HG02973 (cell line): ENCODE measurements around the gene JOSD2.

Experiments
- ATAC-seq: cut with Tn5 transposase; IDR thresholded peaks from one replicate; pipeline ENCODE4 v1.9.1; 2021; ENCODE audit warnings: moderate library complexity; ENCODE audit not compliant: unreplicated experiment

JOSD2 gene, protein sequence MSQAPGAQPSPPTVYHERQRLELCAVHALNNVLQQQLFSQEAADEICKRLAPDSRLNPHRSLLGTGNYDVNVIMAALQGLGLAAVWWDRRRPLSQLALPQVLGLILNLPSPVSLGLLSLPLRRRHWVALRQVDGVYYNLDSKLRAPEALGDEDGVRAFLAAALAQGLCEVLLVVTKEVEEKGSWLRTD

DNA sequence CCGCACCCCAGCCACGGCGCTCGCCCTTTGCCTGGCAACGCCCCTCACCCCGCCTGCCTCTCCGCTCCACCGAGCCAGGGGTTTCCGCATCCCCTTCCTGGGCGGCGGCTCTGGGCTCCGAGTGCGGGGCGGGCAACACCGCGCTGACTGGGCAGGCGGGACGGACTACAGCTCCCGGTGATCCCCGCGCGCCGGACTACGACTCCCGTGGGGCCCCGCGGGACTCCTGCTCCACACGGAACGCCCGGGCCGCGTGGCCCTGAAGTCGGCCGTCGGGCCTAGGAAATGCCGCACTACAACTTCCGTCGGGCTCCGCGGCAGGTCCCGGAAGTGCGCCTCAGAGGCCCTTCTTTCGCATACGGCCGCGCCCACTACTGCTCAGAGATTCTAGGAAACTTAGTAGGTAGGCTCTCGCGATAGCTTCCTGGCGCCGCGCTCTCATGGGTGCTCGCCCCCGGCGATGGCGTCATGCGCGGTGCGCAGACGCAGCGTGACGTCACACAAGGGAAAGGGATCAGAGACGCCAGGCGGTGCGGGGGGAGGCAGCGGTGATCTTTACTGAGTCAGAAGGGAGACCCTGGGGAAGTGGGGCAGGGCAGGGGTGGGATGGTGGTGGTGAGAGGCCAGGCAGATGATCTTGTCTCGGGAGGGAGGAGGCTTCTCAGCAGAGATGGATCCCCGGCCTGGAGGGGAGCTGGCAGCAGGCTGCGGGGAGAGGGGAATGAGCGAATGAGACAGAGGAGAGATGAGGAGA lies at the start of gene JOSD2:
TSS of gene JOSD2 (minus strand) at position 123 of the 754 bp plus-strand sequence. CDS start 760 bp downstream, outside the sequence.
- peak; percentile 80 for ATAC-seq

DNA sequence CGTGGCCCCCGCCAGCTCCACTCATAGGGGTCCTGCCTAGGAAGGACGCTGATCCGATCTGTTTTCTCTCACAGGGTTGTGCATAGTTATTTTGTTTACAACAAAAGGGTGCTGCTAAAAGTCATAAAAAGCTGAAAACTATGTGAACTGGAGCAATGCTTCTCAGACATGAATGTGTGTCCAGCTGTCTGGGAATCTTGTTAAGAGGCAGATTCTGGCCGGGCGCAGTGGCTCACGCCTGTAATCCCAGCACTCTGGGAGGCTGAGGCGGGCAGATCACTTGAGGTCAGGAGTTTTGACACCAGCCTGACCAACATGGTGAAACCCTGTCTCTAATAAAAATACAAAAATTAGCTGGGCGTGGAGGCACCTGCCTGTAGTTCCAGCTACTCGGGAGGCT lies 48.6 kb upstream of the JOSD2 start:
- no peak for ATAC-seq

DNA sequence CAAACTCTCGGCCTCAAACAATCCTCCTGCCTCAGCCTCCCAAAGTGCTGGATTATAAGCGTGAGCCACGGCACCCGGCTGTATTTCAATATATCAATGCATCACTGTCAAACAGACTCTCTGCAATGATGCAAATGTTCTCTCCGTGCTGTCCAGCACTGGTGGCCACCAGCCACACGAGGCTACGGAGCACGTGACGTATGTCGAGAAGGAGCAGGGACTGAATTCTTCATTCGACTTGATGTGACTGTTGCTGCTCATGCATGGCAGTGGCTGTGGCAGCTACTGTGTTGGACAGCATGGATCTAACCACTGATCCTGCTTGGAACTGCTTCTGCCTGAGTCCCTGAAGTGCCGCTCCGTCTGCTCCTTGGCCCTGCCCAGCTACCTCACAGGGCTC lies 47.5 kb upstream of the JOSD2 start:
- no peak for ATAC-seq

DNA sequence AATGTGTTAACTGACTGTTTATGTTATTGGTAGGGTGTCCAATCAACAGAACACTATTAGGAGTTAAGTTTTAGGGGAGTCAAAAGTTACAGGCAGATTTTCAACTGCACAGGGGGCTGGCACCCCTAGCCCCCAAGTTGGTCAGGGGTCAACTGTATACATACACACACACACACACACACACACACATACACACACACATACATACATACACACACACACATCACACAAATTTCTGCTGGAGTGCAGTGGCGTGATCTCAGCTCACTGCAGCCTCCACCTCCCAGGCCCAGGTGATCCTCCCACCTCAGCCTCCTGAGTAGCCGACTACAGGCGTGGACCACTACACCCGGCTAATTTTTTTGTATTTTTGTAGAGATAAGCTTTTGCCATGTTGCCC lies 47.0 kb upstream of the JOSD2 start:
- no peak for ATAC-seq

DNA sequence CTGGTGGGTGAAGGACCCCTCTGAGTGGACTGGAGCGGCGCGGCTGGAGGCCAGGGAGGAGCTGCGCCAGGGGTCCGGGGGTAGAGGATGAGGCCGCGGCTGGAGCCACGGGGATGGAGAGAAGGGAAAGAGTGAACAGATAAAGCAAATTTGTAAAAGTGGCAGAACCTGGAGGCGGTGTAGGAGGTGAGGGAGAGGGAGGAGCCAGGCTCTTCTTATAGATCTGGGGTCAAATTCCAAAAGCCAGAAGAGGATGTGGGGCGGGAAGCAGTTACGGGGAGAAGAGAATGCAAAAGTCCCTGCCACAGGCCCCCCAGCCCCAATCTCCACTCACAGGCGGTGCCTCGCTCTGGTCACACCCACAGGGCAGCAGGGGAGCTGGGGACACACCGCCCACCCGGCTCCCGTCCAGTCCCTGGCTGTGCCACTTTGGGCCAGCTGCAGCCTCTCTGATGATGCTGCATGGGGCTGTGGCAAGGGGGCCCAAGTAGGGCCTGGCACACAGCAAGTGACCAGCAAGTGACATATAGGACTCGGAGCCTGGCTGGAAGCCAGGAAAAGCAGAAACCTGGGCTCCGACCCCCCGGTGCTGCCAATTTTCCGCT lies 46.1 kb upstream of the JOSD2 start:
- no peak for ATAC-seq

DNA sequence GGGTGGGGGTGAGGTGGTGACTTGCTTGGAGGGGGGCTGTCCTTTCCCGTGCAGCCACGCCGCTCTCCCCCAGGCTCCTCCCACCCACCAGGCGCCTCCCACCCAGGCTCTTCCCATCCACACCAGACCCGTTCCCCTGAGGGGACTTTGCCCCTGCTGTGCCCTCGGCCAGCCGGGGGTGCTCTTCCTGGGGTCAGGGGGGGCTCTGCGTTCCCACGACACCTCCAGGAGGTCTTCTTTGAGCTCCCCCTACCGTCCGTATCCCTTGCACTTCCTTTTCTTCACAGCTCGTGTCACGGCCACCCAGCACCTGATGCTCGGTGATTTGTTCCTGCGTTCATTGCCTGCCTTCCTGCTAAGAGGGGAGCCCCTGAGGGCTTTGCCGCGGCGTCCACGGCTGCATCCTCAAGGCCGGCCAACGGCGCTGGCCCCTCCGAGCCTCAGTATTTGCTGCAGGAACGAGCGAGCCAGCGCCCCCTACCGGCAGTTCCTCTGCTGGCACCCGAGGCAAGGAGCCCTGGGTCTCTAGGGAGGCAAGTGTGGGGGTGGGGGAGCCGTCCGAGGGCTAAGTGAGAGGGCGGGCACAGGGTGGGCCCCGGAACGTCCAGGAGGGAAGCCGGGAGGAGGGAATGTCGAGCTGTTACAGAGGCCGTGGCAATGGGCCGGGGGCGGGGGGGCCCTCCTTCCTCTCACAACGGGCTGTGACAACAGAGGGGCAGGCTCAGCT lies 45.5 kb upstream of the JOSD2 start:
- no peak for ATAC-seq

DNA sequence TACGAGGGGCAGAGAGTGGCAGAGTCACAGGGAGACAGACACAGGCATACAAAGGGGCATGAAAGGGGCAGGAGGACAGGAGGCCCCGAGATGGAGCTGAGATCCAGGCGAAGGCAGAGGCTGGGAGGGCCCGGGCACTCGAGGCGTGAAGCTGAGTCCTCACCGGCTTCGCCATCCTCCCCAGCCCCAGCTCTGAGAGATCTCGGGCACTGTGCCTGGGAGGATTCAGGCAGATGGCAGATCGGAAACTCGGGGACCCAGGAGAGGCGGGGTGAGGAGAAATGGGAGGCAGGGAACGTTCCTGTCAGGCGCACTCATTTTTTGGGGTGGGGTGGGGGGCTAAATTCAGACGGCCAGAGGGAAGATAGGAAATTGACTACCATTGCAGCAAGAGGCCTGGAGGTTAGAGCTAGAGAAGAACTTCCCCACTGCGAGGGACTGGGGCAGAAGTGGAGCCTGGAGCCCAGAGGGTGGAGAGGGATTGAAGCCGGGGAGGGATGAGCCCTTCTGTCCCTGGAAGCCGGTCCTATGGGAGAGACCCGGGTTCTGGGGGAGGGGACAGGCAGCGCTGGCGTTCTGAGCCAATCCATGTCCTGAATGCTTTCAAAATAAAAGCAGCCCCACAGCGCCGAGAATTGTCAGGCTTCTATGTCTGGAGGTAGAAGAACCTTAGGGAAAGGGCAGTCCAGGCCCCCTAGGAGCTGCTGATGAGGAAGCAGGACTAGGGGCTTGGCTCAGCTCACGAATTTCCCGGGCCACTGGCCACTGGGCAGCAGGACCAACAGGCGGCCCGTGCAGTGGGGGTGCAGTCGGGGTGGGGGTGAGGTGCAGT lies 44.7 kb upstream of the JOSD2 start:
- ATAC-seq = no peak

DNA sequence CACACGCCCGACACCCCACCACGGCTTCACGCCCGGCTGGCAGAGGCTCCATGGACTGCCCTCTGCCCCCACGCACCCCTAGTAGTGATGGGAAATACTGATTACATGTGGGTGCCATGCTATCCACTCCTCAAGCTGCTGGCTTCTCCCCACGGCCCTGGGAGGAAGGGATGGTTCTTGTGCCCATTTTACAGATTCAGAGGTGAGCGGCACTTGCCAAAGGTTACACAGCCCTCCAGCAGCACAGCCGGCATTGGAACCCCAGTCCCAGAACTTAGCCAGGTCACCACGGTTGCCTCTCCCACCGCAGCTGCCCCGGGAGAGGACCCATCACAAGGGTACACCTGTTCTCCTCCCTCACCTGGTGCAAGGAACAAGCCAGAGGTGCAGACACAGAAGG lies 44.0 kb upstream of the JOSD2 start:
- no peak for ATAC-seq

DNA sequence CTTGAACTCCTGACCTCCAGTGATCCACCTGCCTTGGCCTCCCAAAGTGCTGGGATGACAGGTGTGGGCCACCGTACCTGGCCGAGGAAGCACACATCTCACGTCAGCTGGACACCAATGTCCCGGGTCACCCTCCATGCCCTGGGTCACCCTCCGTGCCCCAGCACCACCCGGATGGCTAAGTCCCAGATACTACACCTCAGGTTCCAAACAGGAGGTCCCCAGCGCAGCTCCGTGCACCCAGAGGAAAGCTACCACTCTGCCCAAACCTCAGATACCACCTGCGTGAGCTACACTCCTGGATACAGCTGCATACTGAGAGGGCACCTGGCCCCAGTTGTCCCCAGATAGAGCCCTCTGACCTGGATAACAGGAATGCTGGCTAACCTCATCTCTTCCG lies 43.2 kb upstream of the JOSD2 start:
- ATAC-seq = no peak

DNA sequence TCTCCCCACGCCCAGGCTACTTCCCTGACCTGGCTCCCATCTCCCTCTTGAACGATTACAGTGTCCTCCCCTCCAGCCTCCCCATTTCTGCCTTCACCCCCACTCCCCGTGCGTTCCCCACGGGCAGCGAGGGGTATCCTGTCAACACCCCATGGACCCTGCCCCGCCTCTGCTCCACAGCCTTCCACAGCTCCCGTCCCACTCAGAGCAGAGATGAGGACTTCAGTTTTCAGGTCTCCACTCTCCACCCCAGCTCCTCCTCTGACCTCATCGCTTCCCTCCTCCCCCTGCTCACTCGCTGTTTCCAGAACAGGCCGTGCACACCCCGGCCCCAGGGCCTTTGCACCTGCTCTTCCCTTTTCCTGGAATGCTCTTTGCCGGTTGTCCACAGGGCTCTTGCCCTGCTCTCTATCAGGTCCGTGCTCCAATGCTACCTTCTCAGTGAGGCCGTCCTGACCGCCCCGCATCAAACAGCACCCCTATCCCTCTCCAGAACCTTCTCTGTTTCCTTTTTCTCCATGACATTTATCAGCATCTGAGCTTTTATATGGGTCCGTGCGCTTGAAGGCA lies 42.2 kb upstream of the JOSD2 start:
- no peak for ATAC-seq

DNA sequence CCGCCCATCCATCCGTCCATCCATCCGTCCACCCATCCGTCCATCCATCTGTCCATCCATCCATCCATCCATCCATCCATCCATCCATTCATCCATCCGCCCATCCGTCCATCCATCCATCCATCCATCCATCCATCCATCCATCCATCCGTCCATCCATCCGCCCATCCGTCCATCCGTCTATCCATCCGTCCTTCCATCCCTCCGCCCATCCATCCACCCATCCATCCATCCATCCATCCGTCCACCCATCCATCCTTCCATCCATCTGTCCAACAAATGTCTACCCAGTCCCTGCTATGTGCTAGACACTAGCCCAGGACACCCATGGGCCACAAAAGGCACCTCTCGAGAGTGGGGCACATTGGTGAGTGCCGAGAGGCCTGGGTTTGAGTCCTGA lies 41.5 kb upstream of the JOSD2 start:
- no peak for ATAC-seq

DNA sequence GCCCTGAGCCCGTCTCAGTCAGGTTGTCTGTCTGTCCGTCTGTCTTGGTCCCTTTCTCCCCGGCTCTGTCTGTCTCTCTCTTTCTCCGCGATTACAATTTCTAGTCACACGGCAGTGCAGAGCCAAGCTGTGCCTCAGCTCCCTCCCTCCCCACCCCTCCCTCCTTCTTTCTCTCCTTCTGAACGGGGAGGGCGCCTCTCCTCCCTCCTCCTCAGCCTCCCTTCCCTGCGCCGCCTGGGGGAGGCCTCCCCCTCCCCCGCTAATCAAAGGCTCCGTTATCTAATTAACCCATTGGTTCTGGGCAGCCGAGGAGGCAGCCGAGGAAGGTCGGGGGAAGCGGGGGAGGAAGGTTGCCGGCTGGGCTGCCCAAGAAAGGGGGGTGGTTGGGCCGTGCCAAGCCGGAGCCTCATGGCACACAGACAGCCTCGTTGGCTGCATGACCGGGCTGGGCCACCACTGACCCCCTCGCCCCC lies 40.8 kb upstream of the JOSD2 start:
- ATAC-seq = no peak

DNA sequence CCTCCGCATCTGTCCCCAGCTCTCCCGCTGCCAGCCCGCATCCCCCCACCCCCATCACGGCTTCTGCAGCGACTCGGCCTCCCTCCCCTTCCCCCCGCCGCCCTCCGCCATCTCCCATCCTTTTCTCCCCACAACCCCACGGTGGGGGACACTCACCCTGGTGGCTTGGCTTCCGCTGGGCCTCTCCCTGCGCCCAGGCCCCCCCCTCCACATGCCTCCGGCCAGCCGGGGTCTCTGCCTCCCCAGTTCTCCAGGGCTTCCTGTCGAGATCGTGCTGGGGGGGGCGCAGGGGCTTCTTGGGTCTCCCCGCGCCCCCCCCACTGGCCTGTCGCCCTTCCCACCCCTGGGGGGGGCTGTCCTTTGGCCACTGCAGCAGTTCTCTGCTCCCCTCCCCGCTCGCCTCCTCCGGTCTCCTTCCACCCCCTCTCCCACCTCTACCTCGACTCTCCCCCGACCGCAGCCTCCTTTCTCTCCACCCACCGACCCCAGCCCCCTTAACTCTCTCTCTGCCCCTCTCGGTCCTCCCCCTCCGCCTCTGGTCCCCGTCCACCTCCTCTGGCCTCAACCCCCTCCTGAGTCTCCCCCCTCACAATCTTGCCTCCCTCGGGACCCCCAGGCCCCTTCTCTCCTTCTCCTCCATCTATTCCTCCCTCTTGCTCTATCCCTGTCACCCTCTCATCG lies 40.2 kb upstream of the JOSD2 start:
- no peak for ATAC-seq

DNA sequence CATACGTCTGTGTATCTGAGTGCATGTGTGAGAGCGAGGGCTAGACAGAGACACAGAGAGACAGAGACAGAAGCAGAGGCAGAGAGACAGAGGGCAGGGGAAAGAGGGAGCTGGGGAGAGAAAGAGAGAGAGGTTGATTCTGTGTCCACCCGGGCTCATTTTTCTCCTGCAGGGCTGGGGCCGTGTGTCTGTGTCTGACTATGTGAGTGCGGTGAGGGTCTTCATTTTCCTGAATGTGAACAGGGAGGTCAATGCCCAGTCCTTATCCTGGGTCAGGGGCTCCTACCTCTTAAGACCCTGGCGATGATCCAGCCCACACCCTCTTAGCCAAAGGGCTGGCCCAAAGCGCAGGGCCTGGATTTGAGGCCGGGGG lies 39.6 kb upstream of the JOSD2 start:
- no peak for ATAC-seq

DNA sequence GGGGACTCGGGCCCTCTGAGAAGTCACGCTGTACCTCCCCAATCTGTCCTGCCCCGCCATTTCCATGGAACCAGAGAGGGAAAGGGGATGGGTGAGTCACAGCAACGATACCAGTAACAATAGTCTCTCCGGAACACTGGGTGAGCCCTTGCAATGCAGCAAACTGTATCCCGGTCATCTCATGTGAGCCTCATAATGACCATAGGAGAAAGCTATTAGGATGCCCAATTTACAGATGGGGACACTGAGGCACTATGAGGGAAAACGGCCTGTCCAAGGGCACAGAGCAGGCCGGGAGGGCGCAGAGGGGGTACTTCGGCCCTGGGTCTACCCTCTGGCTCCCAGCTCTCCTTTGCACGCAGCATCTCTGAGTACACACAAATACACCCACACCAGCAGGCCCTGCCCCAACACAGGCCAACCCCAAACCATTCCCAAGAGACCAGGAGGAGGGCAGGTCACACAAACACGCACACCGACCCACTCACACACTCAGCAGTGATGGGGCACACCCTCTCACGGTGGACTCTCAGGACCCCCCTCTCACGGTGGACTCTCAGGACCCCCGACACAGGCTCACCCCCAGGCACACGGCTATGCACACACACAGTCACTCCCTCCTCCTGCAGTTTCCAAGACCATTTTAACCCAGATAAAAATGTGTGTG lies 39.1 kb upstream of the JOSD2 start:
- ATAC-seq = no peak

DNA sequence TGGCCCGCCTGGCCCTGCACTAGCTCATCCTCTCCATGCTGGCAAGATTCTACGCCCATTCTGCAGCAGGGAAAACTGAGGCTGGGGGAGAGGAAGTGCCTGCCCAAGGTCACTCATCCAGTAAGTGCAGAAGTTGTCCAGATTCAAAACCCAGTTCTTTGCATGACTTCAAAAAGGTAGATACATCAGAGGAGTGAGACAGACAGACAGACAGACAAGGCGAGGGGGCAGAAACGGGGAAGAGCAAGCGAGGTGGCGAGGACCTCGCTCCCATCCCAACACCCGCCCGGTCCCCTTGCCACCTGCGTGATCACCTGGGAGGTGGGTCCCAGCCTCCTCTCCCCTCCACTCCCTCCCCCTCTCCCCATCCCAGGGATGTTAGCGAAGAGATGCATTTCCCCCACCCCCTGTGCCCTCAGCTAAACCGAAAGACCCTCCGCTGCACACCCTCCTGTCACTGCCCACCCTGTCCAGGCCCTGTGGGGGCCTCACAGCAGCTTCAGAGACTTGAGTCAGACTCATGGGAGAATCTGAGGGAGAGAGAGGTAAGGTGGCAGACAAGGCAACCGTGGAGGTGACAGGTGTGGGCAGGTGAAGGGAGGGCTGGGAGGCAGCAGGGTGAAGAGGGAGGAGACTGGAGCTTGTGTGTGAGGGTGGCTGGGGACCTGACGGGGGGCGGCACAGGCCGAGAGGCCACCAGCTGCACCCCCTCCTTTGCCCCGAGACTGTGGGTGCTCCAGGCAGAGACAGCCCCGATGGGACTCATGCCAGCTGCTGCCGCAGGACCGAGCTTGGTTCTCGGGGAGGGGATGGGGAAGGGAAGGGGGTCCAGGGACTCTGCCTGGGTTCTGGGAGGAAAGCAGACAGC lies 38.3 kb upstream of the JOSD2 start:
- no peak for ATAC-seq

DNA sequence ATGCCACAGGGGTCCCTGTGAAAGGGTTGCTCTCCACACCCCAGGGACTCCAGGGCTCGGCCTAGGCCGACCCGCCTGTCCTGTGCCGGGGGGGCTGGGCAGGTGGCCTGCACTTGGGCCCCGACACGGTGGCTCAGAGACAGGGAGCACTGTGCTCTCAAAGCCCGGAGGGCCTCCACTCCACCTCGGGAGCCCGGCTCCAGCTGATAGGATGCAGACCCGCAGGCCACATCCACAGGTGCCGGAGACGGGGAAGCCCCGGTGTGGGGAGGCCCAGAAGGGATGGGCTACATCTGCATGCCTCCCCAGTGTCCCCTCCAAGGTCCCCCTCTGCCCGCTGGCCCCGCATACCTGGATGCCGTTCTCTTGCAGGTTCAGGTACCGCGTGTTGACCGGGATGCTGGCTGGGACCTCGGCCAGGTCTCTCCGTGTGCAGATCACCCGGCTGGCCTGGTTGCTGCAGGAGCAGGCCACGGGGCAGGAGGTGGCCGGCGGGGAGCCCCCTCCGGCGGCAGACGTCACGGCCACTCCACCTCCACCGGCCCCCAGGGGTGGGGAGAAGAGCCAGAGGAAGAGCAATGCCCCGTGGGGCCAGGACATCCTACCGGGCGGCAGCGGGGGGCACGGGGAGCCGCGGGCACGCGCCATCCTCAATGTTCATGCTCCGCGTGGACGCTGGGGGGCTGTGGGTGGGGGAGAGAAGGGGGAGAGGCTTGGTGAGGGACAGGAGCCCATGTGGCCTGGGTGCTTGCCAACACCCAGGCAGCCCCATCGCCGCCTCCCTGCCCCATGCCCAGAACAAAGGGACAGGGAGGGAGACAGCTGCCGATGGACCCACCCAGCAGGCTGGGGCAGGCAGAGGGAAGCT lies 37.4 kb upstream of the JOSD2 start:
- ATAC-seq = no peak
